ENCODE results near the gene KIF5A.
"Not testable (repeated sequence)": the region's sequence is repeated elsewhere in the genome, so short reads cannot be mapped to it uniquely, and the experiment has no call there.

KIF5A gene

GRCh38 chr12:57614178-57614947 lies 64.5 kb downstream of the KIF5A start:
- no peak overlapping the region for H3K4me3 ChIP-seq (ENCODE audit: low read depth, low read length)
- no peak for TF ChIP-seq CTCF (IDR thresholded peaks at IDR 0.05; ENCODE audit: low read depth, low read length)

GRCh38 chr12:57614948-57615500 lies 65.2 kb downstream of the KIF5A start:
- no peak overlapping the region for H3K4me3 ChIP-seq (ENCODE audit: low read depth, low read length)
- no peak for TF ChIP-seq CTCF (IDR thresholded peaks at IDR 0.05; ENCODE audit: low read depth, low read length)

GRCh38 chr12:57615637-57616036 lies 65.8 kb downstream of the KIF5A start:
- H3K4me3 ChIP-seq (ENCODE audit: low read depth, low read length): no peak overlapping the region
- TF ChIP-seq CTCF (IDR thresholded peaks at IDR 0.05; ENCODE audit: low read depth, low read length): no peak

GRCh38 chr12:57616383-57617101 lies 66.7 kb downstream of the KIF5A start:
- H3K4me3 ChIP-seq (ENCODE audit: low read depth, low read length): no peak overlapping the region
- TF ChIP-seq CTCF (IDR thresholded peaks at IDR 0.05; ENCODE audit: low read depth, low read length): no peak

GRCh38 chr12:57617942-57618341 lies 68.1 kb downstream of the KIF5A start:
- no peak for TF ChIP-seq CTCF (IDR thresholded peaks at IDR 0.05; ENCODE audit: low read depth, low read length)
- no peak overlapping the region for H3K4me3 ChIP-seq (ENCODE audit: low read depth, low read length)

GRCh38 chr12:57618431-57618830 lies 68.6 kb downstream of the KIF5A start:
- not testable (repeated sequence) for H3K4me3 ChIP-seq (ENCODE audit: low read depth, low read length)

GRCh38 chr12:57618966-57619433 lies 69.2 kb downstream of the KIF5A start:
- H3K4me3 ChIP-seq (ENCODE audit: low read depth, low read length): no peak overlapping the region

More at GRCh38 chr12:57618966-57619433, 69.2 kb downstream of the KIF5A start:
- TF ChIP-seq CTCF (IDR thresholded peaks at IDR 0.05; ENCODE audit: low read depth, low read length): no peak
